K562 (cell line): ENCODE measurements around the gene SATB1. TPM values are rescaled to one million over a fixed set of nuclear protein-coding genes. Genes with fewer than 3 reads are reported as not detected.

Experiments
- ATAC-seq: fragments of 200-7000 bp; cut with Tn5 transposase; 3 replicates; pipeline ENCODE4 v1.9.1; 2020; ENCODE audit warnings: moderate library complexity
- BruUV-seq: library from RNA; stranded (reverse); fragments of 400-500 nt; replicated peaks from 2 replicates; lab custom pipeline; 2021; lab: Mats Ljungman, UMichigan
- CTCF ChIA-PET: fragments of 300-600 bp; formaldehyde crosslinking; extraction: SDS; loops from one replicate; lab custom pipeline; 2021; ENCODE audit warnings: low intra/inter-chr PET ratio; lab: Yijun Ruan, JAX
- POLR2A ChIA-PET: fragments of 300-600, 350-650 bp; sonication (Branson Sonifier 250); formaldehyde crosslinking; extraction: SDS; loops from one replicate; lab custom pipeline; 2021; ENCODE audit warnings: antibody characterized with exemption, inconsistent platforms; lab: Yijun Ruan, JAX
- DNase-seq, 4 experiments: peaks; one replicate each; pipeline versions ENCODE4 v3.0.0 to v3.0.0-alpha.2; 2011 to 2018; ENCODE audit warnings: low spot score in 3 of 4, mixed read lengths in 3 of 4; ENCODE audit errors: extremely low read depth in 1 of 4
- FAIRE-seq: peaks from 2 replicates; lab custom pipeline; 2011; peaks lifted over from hg19 to GRCh38; lab: Jason Lieb, UNC
- H2AFZ ChIP-seq: 2 replicates; pipeline ENCODE4 v1.6.0; 2011; ENCODE audit warnings: low read depth, low read length, control low read depth, inconsistent platforms
- H3K27ac ChIP-seq: fragments of 200-600 bp; 3 replicates; pipeline ENCODE4 v1.8.0; 2011; ENCODE audit warnings: low read depth, mild to moderate bottlenecking, control low read depth, inconsistent platforms, low read length, moderate library complexity, mixed read lengths; ENCODE audit errors: extremely low read depth
- H3K27me3 ChIP-seq, 2 experiments: fragments of 300-600 bp in 1 of 2; 2 replicates in 1 of 2; 3 replicates in 1 of 2; pipeline versions ENCODE4 v1.6.0 to v1.8.0; 2011; ENCODE audit warnings: inconsistent platforms in 2 of 2, low read length in 2 of 2, mild to moderate bottlenecking in 1 of 2, mixed read lengths in 1 of 2, moderate library complexity in 1 of 2; ENCODE audit not compliant: control insufficient read depth in 2 of 2, insufficient read depth in 2 of 2
- H3K36me3 ChIP-seq: fragments of 300-600 bp; 3 replicates; pipeline ENCODE4 v1.8.0; 2011; ENCODE audit warnings: mild to moderate bottlenecking, low read length, inconsistent platforms; ENCODE audit not compliant: control insufficient read depth, insufficient read depth
- H3K4me1 ChIP-seq, 2 experiments: fragments of 200-600 bp in 1 of 2; replicated peaks in 1 of 2; 2 replicates in 1 of 2; 3 replicates in 1 of 2; pipeline versions ENCODE4 v1.5.1 to v1.8.0; 2011; ENCODE audit warnings: inconsistent platforms in 2 of 2, low read length in 2 of 2, mild to moderate bottlenecking in 1 of 2, mixed read lengths in 1 of 2, moderate library complexity in 1 of 2; ENCODE audit not compliant: control insufficient read depth in 2 of 2, insufficient read depth in 2 of 2
- H3K4me2 ChIP-seq: 2 replicates; pipeline ENCODE4 v1.6.1; 2011; ENCODE audit warnings: low read length, control low read depth, inconsistent platforms, mixed read lengths; ENCODE audit not compliant: insufficient read depth
- H3K4me3 ChIP-seq: fragments of 200-600 bp; sonication (generic), shearing (Covaris generic); 2 replicates; pipeline ENCODE4 v1.5.1; 2016; ENCODE audit warnings: control low read depth, inconsistent platforms
- H3K79me2 ChIP-seq: fragments of 200-600 bp; 3 replicates; pipeline ENCODE4 v1.8.0; 2011; ENCODE audit warnings: low read length, inconsistent platforms; ENCODE audit not compliant: control insufficient read depth, insufficient read depth
- H3K9ac ChIP-seq, 2 experiments: 2 replicates each; pipeline versions ENCODE4 v1.6.0 to v1.6.1; 2011; ENCODE audit warnings: low read depth in 2 of 2, low read length in 2 of 2, control low read depth in 1 of 2, inconsistent platforms in 1 of 2, mild to moderate bottlenecking in 1 of 2, mixed read lengths in 1 of 2; ENCODE audit not compliant: insufficient read depth in 1 of 2
- H3K9me1 ChIP-seq: one replicate; pipeline ENCODE4 v1.6.0; 2011; ENCODE audit warnings: inconsistent platforms, mild to moderate bottlenecking, low read length, moderate library complexity; ENCODE audit not compliant: control insufficient read depth, insufficient read depth
- H3K9me3 ChIP-seq: replicated peaks from 2 replicates; pipeline ENCODE4 v1.5.1; 2011; ENCODE audit warnings: low read depth, low read length, inconsistent platforms; ENCODE audit not compliant: control insufficient read depth, insufficient read depth
- H4K20me1 ChIP-seq: replicated peaks from 2 replicates; pipeline ENCODE4 v1.6.1; 2011; ENCODE audit warnings: low read length, inconsistent platforms, mixed read lengths; ENCODE audit not compliant: control insufficient read depth, insufficient read depth
- BCOR ChIP-seq: fragments of 450-650 bp; IDR thresholded peaks from 2 replicates; pipeline ENCODE4 v1.6.1; 2016
- E2F4 ChIP-seq: sonication (generic); formaldehyde crosslinking; IDR thresholded peaks from 2 replicates; pipeline ENCODE4 v1.8.0; 2022; ENCODE audit warnings: mild to moderate bottlenecking, low read depth, missing genetic modification reagents
- HMG20B ChIP-seq: fragments of 250-450 bp; sonication (Bioruptor Pico); IDR thresholded peaks from 2 replicates; pipeline ENCODE4 v1.5.0; 2021; ENCODE audit warnings: mild to moderate bottlenecking
- L3MBTL2 ChIP-seq: fragments of 450-650 bp; IDR thresholded peaks from 2 replicates; pipeline ENCODE4 v1.6.1; 2016; ENCODE audit warnings: mild to moderate bottlenecking, moderate library complexity
- NFRKB ChIP-seq: fragments of 450-650 bp; IDR thresholded peaks from 2 replicates; pipeline ENCODE4 v1.6.1; 2016; ENCODE audit warnings: low read depth
- PHB ChIP-seq: fragments of 250-450 bp; sonication (Bioruptor Pico); IDR thresholded peaks from 2 replicates; pipeline ENCODE4 v1.5.0; 2021
- PHB2 ChIP-seq: fragments of 450-650 bp; IDR thresholded peaks from 2 replicates; pipeline ENCODE4 v1.6.1; 2017; ENCODE audit warnings: low read depth
- PHF21A ChIP-seq: fragments of 450-650 bp; IDR thresholded peaks from 2 replicates; pipeline ENCODE4 v1.6.1; 2017; ENCODE audit warnings: low read depth, borderline replicate concordance
- TBP ChIP-seq: optimal IDR thresholded peaks from 2 replicates; pipeline ENCODE3; 2011; ENCODE audit warnings: low read depth, low read length, improper control_type of control experiment
- UBTF ChIP-seq, 2 experiments: IDR thresholded peaks; 2 replicates each; pipeline ENCODE4 v1.6.1; 2012; ENCODE audit warnings: improper control_type of control experiment in 2 of 2, low read depth in 2 of 2, low read length in 2 of 2, borderline replicate concordance in 1 of 2
- ZNF444 ChIP-seq: fragments of 250-450 bp; sonication (Bioruptor Pico); IDR thresholded peaks from 2 replicates; pipeline ENCODE4 v1.4.0; 2020; ENCODE audit warnings: mild to moderate bottlenecking, moderate library complexity
- ZNF445 ChIP-seq: fragments of 250-450 bp; sonication (Bioruptor Pico); IDR thresholded peaks from 2 replicates; pipeline ENCODE4 v1.4.0; 2020; ENCODE audit warnings: low read depth, mild to moderate bottlenecking, moderate library complexity
- ZNF583 ChIP-seq: fragments of 250-450 bp; sonication (Bioruptor Pico); IDR thresholded peaks from 2 replicates; pipeline ENCODE4 v1.4.0; 2020
- ZNF707 ChIP-seq: fragments of 250-450 bp; sonication (Bioruptor Pico); conservative IDR thresholded peaks from 2 replicates; pipeline ENCODE4 v1.8.0; 2022; ENCODE audit warnings: inconsistent platforms, mild to moderate bottlenecking, moderate library complexity
- WGBS: fragments of 100-300 bp; shearing (Covaris generic); methylation state at CpG from one replicate; pipeline ENCODE4 v1.1.6; 2016; ENCODE audit warnings: low coverage, mixed read lengths; ENCODE audit not compliant: insufficient coverage; ENCODE audit errors: missing lambda C conversion rate; 5-methylcytosine and 5-hydroxymethylcytosine counted together
- in situ Hi-C: fragments of 300-500 bp; cut with MboI; formaldehyde crosslinking; loops from 4 replicates; pipeline ENCODE4 v1.15.0; 2018; ENCODE audit warnings: inconsistent platforms, mixed read lengths
- intact Hi-C: fragments of 100-400 bp; cut with micrococcal nuclease; formaldehyde crosslinking; loops from 2 replicates; pipeline ENCODE4 v1.14.2; 2022
- polyA plus RNA-seq, 8 experiments: library from polyadenylated mRNA; depleted of rRNA in 4 of 8; stranded (reverse) in 5 of 8; unstranded in 3 of 8; fragments of >200 nt; fragmentation: Nextera tagmentation in 2 of 8; fragmentation: Illumina TruSeq in 1 of 8; extraction: Ambion mirVana in 2 of 8; extraction: Trizol in 1 of 8; gene quantifications; 2 replicates each; pipeline versions ENCODE4 v1.2.1 to v1.2.3, GENCODE V29; 2011 to 2014; ENCODE audit warnings: inconsistent platforms in 1 of 8, missing spikeins in 1 of 8
- total RNA-seq, 7 experiments: library from RNA; depleted of rRNA in 6 of 7; stranded (reverse); fragments of >200 nt in 6 of 7; fragmentation: Illumina TruSeq in 2 of 7; extraction: Trizol in 2 of 7; gene quantifications; 2 replicates each; pipeline versions ENCODE4 v1.2.1 to v1.2.3, GENCODE V29; 2011 to 2021; ENCODE audit warnings: low replicate concordance in 1 of 7
- TF ChIP-seq, protein P1 (sequence below): fragments of 450-650 bp; formaldehyde crosslinking; IDR thresholded peaks from 2 replicates; pipeline ENCODE4 v1.4.0; 2020; ENCODE audit warnings: mild to moderate bottlenecking, moderate library complexity

The SATB1 gene
- total and polyA plus RNA-seq, 9 of the 15 experiments (the other 6 are each of a cell fraction or from before 2014, with no cell fraction given) = 0.03 to 2.5 (median 0.15) TPM; not detected in 1

DNA sequence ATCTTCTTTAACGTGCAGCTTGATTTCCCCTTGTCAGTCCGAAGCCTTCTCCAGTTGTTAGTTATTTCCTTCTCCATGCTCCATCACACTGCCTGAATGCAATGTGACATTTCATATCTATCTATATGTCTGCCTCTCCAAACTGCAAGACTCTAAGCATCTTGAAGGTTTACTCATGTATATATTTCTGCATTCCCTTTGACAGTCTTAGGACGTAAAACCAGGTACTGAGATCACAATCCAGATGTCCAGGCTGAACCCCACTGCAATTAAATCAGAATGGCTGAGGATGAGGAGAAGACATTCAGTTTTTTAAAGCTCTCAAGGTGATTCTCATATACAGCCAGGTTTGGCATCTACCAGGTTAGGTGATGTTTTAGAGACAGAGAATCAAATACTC, 6.1 kb upstream of the SATB1 start (continued):
- TF ChIP-seq E2F4 (no peak), NFRKB (no peak)

DNA sequence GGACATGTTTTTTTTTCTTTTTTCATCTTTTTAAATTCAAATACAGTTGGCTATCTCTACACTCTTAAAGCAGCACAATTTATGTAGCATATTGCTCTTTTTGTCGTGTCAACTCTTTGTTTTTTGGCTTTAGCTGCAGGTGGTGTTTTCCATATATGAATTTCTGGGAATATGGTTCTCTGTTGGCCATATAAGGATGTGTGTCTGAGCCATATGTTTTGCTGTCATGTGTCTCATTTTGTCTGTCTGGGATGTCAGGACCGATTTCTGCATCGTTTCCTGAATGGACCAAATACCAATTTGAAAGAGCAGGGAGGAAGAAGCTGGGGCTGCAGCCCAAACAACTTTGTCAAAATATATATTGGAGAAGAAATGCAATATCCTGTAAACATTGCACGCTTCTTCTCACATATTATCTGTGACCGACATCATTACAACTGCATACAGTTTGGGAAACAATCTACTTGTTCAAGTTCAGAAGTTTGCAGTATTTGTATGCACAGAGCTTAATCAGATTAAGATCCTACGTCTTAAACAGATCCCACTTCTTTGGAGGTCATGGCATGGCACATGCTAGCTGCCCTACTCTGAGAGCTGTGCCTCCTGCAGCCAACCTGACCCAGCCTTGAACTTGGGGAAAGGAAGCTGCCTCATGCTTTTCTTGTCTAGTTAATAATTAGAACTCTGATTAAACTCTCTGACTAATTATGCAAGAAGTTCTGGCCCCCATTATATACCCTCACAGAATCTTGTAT, 4.0 kb upstream of the SATB1 start:
- Histone ChIP-seq H3K9me1 (no peaks in the 10 kb centered on the region), H3K36me3 (no peaks in the 10 kb centered on the region), H3K79me2 (no peaks in the 10 kb centered on the region), H2AFZ (no peak overlapping the region), H3K4me3 (no peak overlapping the region), H3K4me1 (peaks cover 0 to 14% of the 10 kb centered on the region in 2 experiments; a peak in 2 of 5 replicates), H3K27me3 (peaks cover 4 to 10% of the 10 kb centered on the region in 2 experiments; a peak in 3 of 5 replicates), H3K27ac (no peak overlapping the region), H4K20me1 (no peaks in the 10 kb centered on the region), H3K9ac (no peak overlapping the region), H3K4me2 (no peak overlapping the region), H3K9me3 (no peaks in the 10 kb centered on the region)
- CTCF ChIA-PET = no interaction called here
- 0% methylated on average over 6 of the region's 6 CpGs for WGBS
- POLR2A ChIA-PET = no interaction called here
- TF ChIP-seq BCOR = no peak
- no peak for TF ChIP-seq ZNF707
- no peak for TF ChIP-seq PHB (CRISPR knock-in tag)
- no peak for TF ChIP-seq UBTF (IDR thresholded peaks at IDR 0.05; ENCODE audit: borderline replicate concordance in 1 of 2, low read depth in 2 of 2, low read length in 2 of 2)
- TF ChIP-seq HMG20B (CRISPR knock-in tag) = no peak
- TF ChIP-seq ZNF445 (CRISPR knock-in tag) = no peak
- TF ChIP-seq ZNF444 (CRISPR knock-in tag) = no peak
- no peak for TF ChIP-seq PHF21A
- no peak for TF ChIP-seq TBP
- TF ChIP-seq L3MBTL2 = no peak
- no peak for TF ChIP-seq PHB2
- TF ChIP-seq, protein P1, sequence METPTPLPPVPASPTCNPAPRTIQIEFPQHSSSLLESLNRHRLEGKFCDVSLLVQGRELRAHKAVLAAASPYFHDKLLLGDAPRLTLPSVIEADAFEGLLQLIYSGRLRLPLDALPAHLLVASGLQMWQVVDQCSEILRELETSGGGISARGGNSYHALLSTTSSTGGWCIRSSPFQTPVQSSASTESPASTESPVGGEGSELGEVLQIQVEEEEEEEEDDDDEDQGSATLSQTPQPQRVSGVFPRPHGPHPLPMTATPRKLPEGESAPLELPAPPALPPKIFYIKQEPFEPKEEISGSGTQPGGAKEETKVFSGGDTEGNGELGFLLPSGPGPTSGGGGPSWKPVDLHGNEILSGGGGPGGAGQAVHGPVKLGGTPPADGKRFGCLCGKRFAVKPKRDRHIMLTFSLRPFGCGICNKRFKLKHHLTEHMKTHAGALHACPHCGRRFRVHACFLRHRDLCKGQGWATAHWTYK (CRISPR knock-in tag) = no peak
- TF ChIP-seq ZNF583 (CRISPR knock-in tag) = no peak
- no peak for DNase-seq
- intact Hi-C loops = loop anchor here (10.0 kb wide), 1 partner anchor 984 kb away; no protein-coding TSS in a partner anchor
- BruUV-seq = no TSS peak
- in situ Hi-C loops = no loop called here
- ATAC-seq = no peak
- FAIRE-seq = no peak
